Posterior vena cava (tissue), 2 donors: ENCODE data around the gene SCUBE3. TPM values are rescaled to one million over a fixed set of nuclear protein-coding genes. Genes with fewer than 3 reads are reported as not detected.

Experiments used
- DNase-seq: peaks from one replicate; pipeline ENCODE4 v3.0.0-alpha.2; 2020; ENCODE audit warnings: low spot score
- intact Hi-C, 2 donors: fragments of 100-400 bp; cut with DNase I; formaldehyde crosslinking; loops; one replicate each; pipeline versions ENCODE4 v1.14.1 to v1.14.2; 2022 to 2023
- total RNA-seq, 2 donors: library from RNA; stranded (reverse); fragmentation: NEBNext Ultra II Directional; extraction: Animal tissue kit (Norgen Biotek cat#: 25700); gene quantifications; one replicate each; pipeline ENCODE4 v1.2.1, GENCODE V29; 2021
- donor health status: DM: yes; HTN: yes; CAD: no.
- donor health status: DM: yes; HTN: yes; CAD: no.

The SCUBE3 gene
- total RNA-seq, 2 donors from 2014 or later, result 15.2 to 50.1 TPM

DNA sequence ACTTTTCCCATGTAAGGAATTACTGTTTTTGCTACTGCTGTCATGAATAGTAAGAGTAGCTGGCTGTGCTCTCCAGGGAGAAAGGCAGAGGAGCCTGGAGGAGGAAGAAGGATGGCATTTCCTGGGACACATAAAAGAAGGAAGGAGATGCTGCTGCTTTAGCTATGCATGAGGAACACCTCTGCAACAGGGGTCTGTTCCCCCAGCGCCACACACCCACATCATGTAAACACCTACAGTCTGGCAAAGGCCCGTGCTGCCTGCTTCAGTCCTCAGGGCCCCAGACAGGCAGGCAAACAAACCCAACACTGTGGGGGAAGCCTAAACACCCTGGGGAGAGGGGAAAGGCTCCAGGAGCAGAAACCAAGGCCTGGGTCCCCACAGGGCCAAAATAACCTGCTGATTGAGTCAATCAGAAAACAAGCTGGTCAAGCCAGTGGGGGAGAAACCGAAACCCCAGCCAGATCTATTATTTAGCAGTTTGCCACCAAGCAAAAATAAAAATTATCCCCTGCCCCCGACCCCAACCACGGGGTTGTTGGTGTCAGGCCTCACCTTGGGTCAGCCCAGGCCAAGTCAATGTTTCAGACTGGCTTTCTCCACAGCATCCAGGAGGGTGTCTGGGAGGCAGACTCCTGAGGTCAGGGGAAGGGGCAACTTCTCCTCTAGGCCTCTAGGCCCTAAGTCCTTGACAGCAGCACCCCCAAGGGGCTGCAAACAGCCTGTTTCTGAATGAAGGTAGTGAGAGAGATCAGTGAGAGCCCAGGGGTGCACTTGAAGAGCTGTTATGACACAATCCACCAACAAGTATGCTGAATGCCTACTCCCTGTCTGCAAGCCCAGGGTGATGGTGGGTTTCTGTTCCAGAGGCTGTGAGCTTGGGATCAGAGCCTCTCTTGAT lies 34.6 kb upstream of the SCUBE3 start:
- DNase-seq, result peak; percentile 28
- intact Hi-C loops, result no loop called here

DNA sequence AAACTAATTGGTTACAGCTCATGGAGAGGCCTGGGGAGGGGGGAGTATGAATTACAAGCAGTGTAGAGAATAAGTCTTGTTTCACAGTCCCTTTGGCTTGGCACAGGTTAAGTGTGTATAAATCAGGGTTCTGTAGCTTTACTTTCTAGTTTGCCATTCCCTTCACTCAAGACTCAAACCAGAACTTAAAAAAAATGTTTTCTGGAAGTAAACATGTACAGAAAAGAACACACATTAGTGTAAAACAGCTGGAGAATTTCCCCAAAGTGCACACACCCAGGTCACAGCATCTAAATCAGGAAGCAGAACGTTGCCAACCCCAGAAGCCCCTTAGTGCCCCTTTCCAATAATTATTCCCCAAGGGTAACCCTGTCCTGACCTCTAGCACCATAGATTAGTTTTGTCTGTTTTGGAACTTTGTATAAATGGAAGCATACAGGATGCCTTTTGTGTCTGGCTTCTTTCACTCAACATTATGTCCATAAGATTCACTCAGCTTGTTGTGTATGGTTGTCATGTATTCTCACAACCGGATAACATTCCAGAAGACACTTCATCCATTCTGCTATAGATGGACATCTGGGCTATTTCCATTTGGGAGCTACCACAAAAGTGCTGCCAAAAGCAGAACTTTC lies 33.7 kb upstream of the SCUBE3 start:
- intact Hi-C loops, result no loop called here
- no peak for DNase-seq

DNA sequence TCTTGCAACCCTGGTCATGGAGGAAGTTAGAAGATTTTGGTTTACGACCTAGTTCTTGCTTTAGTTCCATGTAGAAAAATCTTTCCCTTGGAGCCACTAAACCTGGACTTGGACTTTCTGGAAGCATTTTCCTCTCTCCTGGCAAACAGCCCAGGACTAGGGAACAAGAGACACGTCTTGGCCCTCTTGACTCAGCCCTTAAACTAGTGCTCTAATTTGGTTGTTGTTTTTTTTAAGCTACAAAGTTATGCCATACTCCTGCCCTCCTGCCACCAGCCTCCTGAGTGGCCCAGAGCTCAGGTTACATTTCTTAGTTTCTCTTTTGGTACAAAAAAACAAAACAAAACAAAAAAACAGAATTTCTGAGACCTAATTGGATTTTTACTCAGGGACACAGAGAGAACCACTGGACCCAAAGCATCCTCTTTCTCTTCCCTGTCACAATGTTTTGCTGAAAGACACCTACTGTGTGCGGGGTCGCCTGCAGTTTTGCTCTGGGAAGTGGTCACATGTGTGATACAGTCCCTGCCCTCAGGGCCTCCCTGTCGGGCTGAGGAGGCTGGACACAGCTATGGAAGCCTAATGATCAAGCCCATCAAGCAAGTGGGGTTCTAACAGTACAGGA lies 32.3 kb upstream of the SCUBE3 start:
- intact Hi-C loops, result no loop called here
- no peak for DNase-seq

DNA sequence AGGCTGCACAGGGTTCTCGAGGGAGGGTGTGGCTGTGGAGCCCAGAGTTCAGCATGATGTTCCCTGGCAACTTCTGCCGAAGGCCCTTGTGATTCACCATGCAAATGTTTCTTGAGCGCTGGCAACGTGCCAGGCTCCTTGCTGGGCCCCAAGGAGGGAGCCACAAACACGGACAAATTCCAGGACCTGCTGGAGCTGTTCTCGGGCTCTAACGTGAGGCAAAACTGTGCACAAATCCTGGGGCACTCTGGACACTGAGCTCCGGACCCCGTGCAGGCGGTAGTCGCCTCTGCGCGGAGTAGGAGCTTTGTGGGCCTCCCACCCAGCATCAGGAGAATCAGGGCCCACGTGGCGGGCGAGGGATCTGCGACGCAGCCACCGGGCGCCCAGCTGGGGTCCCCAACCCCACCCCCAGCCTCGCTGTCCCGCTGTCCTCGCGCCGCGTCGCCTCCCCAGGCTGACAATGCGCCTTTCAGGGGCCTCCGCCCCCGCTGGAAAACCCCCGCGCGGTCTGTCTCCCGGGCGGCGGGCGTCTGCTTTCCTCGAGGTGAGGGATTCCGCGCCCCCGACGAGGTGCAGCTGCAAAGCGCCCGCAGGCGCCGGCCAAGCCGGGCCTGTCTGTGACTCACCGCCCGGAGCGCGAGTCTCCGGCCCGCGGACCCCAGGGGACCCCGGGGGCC lies 31.7 kb upstream of the SCUBE3 start:
- intact Hi-C loops, result no loop called here
- DNase-seq, result peak; percentile 92

DNA sequence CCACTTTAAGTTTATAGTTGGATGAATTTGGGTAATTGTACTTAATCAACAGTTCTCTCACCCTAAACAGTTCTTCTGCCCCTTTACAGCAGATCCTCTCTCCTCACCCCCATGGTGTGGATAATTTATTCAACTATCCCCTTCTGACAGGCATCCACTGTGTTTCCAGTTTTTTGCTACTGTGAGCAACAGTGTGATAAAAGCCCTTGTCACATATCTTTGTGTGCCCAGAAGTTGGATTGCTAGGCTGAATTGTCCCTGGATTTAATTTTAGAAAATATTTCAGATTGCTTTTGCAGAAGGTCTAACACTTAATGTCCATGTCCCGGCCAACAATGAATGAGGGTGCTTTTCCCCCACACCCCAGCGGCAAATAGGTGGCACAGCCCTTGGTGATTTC lies 30.5 kb upstream of the SCUBE3 start:
- no peak for DNase-seq
- intact Hi-C loops, result no loop called here

DNA sequence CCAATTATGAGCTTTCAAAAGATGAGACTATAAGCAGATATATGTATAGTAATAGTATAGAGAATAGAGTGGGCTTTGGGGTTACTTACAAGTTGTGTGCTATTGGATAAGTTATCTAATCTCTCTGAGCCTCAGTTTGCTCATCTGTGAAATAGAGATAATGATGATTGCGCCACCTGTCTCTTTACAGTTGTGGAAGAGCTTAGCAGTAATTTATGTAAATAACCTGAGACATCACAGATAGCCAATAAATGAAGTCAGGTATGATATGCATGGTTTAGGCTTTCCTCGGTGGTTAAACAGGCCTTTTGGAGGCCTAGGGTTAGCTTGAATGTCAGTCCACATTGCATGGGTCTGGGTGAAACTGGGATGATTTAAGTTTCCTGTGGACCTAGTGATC lies 29.8 kb upstream of the SCUBE3 start:
- intact Hi-C loops, result no loop called here

DNA sequence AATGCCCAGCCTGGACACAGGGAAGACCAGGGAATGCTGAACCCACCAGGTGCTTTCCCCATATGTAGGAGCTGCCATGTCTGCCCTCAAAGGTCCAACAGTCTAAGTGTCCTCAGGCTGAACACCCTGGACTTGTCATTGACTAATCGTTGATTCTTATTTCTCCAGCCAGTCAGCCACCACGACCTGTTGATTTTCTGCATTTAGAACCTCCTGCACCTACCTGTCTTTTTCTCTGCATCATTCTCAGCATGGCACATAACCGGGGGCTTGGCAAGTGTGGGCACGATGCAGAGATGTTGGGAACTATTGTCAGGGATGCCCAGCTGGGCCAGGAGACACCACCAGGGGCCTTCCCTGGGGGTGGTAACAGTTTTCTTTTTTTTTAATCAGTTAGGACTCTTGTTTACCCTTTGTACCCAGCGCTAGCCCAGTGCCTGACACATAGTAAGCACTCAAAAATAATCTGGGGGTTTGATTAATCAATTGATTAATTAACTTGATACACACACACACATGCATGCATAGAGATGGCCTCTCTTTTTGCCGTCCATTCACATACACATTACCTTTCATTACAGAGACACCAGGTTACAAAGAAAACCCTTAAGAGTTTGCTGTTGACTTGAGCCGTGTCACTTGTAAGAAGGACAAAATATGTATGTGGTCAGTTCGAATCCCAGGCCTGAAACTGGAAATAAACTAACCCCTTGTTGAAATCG lies 29.0 kb upstream of the SCUBE3 start:
- no peak for DNase-seq
- intact Hi-C loops, result no loop called here

More for the DNA sequence above, 29.8 kb upstream of the SCUBE3 start:
- no peak for DNase-seq

DNA sequence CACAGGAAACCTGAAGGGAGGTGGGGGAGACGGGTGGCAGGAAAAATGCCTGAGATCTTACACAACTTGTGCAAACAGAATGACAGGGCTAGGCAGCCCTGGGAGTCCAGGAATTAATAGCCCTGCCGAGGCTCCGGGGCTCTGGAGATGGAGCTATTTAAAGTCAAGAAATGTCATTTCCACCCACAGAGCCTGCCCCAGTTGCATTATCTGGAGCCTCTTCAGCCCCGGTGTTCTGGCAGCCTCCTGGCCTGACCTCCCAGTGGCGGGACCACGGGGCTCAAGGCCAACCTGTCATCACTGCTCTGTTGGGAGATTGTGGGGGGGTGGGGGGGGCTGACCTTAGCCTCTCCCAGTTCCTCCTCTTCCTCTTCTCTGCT lies 28.5 kb upstream of the SCUBE3 start:
- no peak for DNase-seq

DNA sequence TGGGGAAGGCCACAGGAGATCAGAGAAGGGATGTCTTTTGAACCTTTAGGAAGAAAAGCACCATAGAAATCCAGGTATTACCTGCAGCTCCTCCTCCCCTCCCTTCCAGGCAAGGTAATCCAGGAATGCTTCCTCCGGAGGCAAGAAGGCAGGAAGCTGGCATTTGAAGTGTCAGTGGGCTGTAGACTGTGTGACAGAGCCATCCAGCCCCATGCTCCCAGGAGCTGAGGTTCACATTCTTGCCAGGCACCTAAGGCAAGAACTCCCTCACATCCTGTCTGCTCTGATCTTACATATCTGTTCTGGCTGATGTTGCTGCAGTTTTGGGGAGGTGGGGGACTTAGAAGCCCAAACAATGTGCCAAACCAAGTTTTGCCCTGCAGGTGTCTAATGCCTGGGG lies 27.8 kb upstream of the SCUBE3 start:
- intact Hi-C loops, result no loop called here
- no peak for DNase-seq

More for the DNA sequence above, 28.5 kb upstream of the SCUBE3 start:
- intact Hi-C loops, result no loop called here

DNA sequence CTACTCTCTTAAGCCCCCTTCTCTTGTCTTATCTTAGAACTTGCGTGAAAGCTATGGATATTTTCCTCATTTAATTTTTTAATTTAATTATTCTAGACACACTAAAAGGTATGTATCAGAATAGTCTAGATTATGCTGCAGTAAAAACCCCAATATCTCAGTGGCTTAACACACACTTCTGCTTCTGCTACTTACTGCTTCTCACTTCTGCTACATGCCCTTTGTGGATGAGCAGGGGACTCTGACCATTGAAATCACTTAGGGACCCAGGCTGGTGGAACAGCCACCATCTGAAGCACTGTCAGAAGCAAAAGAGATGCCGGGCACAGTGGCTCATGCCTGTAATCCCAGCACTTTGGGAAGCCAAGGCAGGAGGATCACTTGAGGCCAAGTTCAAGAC lies 27.2 kb upstream of the SCUBE3 start:
- no peak for DNase-seq
- intact Hi-C loops, result no loop called here

DNA sequence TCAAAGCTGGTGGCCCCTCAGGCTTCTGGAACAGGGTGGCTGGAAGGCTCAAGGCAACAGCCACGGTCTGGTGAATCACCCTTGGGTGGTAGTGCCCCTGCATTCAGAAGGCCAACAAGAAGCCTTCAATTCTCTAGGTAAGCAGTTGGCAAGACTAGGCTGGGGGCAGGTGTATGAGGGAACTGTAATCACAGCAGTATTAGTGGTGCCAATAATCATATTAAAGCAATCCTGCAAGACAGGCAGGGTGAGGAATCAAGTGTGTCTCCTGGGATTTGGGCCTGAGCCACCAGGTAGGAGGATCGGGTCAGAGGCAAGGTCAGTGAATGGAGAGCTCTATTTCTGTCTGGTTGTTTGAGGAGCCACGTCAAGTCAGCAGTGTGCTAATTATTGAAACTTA lies 24.9 kb upstream of the SCUBE3 start:
- DNase-seq, result no peak
- intact Hi-C loops, result no loop called here

DNA sequence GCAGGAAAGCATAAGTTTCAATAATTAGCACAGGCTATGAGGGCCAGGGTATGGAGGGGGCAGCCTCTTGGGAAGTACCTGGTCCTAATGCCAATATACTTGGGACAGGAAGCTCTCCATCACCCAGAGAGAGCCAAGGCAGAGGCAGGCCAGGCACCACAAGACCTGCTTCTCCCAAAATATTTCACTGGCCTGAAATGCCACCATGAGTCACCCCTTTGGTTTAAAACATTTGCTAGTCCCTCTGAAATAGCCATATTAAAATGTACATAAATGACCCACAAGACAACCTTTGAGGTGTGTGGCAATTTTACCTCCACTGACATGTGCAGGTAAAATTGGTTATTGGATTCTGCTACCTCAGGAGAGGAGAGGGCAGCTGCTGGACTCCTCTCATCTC lies 23.4 kb upstream of the SCUBE3 start:
- no peak for DNase-seq
- intact Hi-C loops, result no loop called here

DNA sequence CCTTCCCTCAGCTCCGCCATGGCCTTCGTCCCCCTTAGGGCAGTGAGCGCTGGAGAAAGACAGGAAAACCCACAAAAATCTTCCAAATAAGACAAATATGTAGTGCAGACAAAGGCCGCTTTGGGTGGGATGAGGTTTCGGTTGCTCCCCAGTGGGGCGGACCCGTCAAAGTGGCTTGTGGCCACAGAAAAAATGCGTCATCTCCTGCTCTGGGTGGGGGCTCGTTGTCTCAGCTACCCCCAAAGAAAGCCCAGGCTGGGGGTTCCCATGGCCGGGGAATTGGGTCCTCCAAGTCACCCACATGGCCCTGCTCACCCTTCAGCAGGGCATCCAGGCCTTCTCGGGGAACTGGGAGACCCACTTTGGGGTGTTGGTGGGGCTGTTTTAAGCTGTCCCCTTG lies 21.9 kb upstream of the SCUBE3 start:
- intact Hi-C loops, result no loop called here
- DNase-seq, result peak; percentile 45

DNA sequence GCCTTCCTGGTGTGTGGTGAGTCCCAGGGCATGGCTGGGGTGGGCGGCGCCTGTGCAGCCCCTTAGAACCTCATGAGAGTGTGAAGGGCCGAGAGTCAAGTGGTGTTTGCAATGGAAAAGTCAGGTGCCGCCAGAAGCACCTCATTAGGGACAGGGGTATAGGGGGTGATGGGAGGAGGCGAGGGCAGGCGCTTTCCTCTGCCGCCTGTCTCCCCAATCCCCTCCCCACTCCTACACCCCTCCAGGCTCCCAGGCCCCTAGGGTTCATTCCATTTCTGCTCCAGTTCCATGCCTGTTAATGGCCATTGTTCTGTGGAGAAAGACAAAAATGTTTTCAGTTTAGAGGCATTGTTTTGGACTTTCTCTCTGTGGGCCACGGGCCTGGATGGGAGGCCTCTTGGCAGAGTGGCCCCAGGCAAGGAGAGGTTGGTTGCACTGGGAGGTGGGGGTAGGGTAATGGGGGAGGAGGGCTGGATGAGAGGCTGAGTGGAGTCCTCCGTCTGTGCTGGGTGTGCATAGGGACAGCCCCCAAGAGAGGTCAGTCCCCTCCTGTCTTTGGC lies 21.4 kb upstream of the SCUBE3 start:
- intact Hi-C loops, result no loop called here
- no peak for DNase-seq

DNA sequence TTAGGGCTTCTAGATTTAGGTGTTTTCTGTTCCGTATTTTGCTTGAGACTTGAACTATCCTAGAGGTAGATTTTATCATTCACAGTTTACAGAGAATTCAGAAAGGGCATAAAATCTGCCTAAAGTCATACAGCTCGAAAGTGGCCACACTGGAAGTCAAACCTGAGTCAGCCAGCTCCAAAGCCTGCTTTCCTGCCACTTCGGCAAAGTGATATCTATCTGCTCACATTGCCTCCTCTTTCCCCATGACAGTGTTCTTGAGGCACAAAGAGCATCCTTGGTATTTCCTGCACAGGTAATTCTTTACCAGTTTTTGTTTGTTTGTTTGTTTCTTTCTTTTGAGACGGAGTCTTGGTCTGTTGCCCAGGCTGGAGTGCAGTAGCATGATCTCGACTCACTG lies 19.4 kb upstream of the SCUBE3 start:
- intact Hi-C loops, result no loop called here

DNA sequence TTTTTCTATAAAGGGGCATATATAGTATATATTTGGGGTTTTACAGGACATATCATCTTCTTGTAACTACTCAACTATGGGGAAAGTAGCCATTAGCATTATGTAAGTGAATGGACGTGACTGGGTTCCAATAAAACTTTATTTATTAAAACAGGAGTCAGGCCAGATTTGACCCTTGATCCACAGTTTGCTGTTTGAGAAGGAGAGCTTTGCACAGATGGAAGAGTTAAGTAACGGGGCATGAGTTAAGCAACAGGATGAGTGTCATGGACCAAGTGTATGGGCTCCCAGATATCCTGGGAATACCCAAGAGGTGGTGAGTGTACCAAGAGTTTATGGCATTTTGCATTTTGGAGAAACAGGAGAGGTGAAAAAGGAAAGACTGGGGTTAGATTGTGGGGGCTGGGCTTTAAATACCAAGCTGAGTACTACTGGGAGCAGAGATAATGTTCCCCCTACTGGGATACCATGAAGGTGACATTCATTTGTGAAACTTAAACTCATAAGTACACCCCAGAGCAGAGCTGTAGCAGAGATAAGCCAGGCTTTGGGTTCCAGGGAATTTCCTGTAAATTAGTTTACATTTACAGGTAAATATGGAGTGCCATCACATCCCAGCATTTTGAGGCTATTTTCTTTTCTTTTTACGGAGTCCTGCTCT lies 18.5 kb upstream of the SCUBE3 start:
- intact Hi-C loops, result loop anchor here in 1 of 2 donors (5.0 kb wide), 1 partner anchor 33 kb away; no protein-coding TSS in a partner anchor
- no peak for DNase-seq

More for the DNA sequence above, 19.4 kb upstream of the SCUBE3 start:
- DNase-seq, result no peak

DNA sequence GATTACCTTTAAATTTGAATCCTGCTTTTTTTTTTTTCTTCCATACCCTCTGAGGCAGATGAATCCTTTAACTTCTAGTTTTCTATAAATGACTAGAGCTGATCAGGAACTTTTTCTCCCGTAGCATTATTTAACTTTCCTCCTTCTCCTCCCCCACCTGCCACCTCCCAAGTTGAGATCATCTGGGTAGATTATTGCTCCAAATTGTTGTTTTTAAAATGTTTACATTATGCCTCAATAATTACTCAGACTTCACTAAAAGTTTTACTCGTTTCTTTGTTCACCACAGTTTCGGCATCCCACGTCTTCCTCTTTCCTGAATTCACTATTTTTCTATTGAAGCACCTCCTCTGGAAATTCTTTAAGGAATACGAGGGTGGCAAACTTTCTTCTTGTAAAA lies 16.6 kb upstream of the SCUBE3 start:
- intact Hi-C loops, result loop anchor here in 1 of 2 donors (5.0 kb wide), 1 partner anchor 35 kb away; no protein-coding TSS in a partner anchor
- no peak for DNase-seq

DNA sequence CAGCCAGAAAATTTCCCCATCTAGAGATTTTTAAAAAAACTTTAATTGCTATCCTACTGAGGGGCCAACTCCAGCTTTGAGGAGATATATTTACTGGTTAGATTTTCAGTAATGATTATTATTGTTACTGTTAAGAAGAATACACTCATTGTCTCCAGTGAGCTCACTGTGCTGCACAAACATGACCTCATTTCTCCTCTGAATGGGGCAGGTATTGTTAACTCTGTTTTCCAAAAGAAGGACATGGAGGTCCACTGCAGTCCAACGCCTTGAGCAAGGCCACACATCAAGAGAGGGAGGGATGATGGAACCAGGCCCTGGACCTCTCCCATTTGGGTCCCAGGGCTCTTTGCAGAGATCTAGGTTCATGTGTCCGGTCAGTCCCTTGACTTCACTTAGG lies 13.9 kb upstream of the SCUBE3 start:
- intact Hi-C loops, result loop anchor here in 1 of 2 donors (5.0 kb wide), 1 partner anchor 38 kb away; no protein-coding TSS in a partner anchor
- DNase-seq, result no peak
